ENCODE measurements around the gene FGFRL1.
"Not testable (repeated sequence)": the region's sequence is repeated elsewhere in the genome, so short reads cannot be mapped to it uniquely, and the experiment has no call there.

The FGFRL1 gene

GRCh38 chr4:992297-993110 lies 18.9 kb upstream of the FGFRL1 start:
- DNase-seq (ENCODE audit: low read depth): no peak

GRCh38 chr4:993111-994029 lies 18.1 kb upstream of the FGFRL1 start, which contains the start of gene SLC26A1:
Gene SLC26A1, minus strand, starts transcription at chr4:993404. Its CDS starts 1,701 bp downstream, at chr4:991703.
- no peak for DNase-seq (ENCODE audit: low read depth)

GRCh38 chr4:995311-996026 lies 16.0 kb upstream of the FGFRL1 start:
- no peak for DNase-seq (ENCODE audit: low read depth)

DNA sequence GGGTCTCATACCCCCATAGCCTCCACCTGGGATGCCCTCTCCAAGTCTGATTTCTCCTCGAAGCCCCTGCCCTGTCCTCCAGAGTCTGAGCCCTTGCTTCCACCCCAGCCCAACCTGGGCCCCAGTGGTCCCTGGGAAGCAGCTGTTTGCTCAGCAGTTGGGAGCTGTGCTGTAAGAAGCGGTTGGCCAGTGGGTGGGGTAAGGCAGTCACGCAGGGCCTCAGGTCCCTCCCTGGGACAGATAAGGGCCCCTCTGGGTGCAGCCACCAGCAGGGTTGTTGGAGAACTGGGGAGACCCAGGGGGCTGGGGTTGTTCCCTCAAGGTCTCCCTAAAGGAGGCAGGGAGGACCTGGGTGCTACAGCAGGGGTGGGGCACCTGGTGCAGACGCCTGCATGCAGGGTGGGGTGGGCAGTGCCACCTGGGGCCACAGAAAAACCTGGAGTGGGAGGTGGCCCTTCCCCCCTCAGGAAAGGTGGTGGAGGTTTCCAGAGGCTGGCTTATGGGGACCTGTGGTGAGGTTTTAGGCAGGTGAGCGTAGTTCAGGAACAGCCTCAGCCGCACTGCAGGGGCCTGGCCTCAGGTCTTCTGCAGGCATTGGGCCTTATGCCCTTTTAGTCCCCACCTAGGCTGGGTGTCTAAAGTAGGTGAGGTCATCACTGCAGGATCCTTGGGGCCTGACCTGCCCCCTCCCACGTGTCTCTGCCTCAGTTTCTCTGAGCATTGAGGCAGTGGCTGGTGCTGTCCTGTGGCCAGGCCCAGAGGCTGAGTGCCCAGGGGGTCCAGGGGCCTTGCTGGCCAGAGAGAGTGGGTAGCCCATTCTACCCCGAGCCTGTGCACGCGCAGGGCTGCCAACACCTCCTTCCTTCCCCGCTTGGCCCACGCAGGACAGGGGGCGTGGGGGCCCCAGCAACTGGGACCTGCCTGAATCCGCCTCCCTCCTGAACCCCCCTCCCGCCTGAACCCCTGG lies 15.1 kb upstream of the FGFRL1 start:
- no peak for DNase-seq (ENCODE audit: low read depth)

GRCh38 chr4:996997-997374 lies 14.4 kb upstream of the FGFRL1 start:
- no peak for DNase-seq (ENCODE audit: low read depth)

DNA sequence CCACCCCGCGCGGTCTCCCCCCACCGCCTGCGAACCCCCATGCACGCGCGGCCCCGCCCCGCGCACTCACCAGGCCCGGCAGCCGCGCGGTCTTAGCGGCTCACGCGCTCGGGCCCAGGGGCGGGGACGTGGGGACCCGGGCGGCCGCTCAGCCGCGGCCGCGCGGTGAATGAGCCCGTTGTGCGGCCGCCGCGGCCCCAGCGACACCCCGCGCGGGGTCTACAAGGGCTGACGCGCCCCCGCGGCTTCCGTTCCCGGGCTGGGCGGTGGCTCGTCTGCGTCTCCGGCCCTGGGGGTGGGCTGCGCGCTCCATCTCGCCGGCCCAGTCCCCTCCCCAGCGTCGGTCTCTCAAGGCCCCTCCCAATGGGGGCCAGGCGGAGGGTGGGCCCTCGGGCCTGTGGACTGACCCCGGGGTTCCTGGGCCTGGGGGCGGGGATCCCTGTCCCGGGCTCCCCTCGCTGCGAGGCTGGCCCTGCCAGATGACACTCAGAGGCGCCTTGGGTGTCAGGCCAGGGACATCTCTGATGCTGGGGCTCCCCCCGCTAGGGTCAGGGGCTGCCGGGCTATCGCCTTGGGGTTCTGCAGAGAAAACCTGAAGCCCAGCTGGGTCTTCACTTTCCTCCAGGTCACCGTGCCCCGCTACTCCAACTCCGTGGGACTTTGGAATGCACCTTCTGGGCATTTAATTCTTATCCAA lies 13.9 kb upstream of the FGFRL1 start:
- DNase-seq (ENCODE audit: low read depth): no peak

DNA sequence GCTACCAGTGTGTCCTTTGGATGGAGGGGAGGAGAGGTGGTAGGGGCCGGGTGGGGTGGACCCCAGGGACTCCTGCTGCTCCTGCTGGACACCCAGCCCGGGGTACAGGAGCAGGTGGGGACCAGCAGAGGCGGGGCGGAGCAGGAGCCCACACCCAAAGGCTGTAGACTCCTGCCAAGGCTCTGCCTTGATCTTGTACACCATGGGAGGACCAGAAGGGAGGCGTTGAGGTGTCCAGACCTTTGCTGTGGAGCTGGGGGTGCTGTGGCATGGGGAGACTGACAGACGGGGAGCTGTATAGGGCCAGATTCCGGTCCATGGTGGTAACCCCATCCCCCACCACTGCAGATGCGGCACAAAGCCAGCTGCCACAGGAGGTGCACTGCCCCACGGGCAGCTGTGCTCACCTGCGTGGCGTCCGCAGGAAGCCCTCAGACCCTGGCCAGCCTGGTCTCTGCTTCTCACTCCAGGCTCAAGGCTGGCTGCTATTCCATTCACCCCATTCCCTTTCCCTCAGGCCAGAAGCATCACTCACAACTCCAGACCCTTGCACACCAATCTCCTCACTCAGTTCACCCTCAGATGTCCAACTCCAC lies 13.2 kb upstream of the FGFRL1 start:
- no peak for DNase-seq (ENCODE audit: low read depth)

GRCh38 chr4:999240-999863 lies 12.1 kb upstream of the FGFRL1 start:
- not testable (repeated sequence) for DNase-seq (ENCODE audit: low read depth)

DNA sequence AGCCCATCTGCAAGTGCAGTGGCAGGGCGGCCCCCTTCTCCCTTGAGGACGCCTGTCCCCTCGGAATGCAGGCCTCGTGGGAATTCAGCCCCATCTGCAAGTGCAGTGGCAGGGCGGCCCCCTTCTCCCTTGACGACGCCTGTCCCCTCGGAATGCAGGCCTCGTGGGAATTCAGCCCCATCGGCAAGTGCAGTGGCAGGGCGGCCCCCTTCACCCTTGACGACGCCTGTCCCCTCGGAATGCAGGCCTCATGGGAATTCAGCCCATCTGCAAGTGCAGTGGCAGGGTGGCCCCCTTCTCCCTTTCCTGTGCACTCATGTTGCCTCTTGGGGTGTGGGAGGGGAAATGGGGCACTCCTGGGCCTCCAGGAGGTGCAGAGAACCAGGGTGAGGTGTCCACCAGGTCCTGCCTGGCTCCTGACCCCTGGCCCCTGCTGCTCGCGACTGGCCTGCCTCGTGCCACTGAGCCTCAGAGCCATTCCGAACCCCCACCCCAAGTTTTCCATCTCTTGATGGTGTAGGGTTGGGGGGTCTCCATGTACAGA lies 11.5 kb upstream of the FGFRL1 start:
- no peak for DNase-seq (ENCODE audit: low read depth)

GRCh38 chr4:1000686-1001260 lies 10.7 kb upstream of the FGFRL1 start:
- no peak for DNase-seq (ENCODE audit: low read depth)

- DNase-seq (ENCODE audit: low read depth): no peak
Measured at GRCh38 chr4:1001561-1002130, 9.8 kb upstream of the FGFRL1 start.

- DNase-seq (ENCODE audit: low read depth): no peak
Measured at GRCh38 chr4:1002131-1002630, 9.2 kb upstream of the FGFRL1 start.

- no peak for DNase-seq (ENCODE audit: low read depth)
Measured at GRCh38 chr4:1002631-1003251, 8.7 kb upstream of the FGFRL1 start.

- no peak for DNase-seq (ENCODE audit: low read depth)
Measured at GRCh38 chr4:1003271-1004070, 8.0 kb upstream of the FGFRL1 start.

DNA sequence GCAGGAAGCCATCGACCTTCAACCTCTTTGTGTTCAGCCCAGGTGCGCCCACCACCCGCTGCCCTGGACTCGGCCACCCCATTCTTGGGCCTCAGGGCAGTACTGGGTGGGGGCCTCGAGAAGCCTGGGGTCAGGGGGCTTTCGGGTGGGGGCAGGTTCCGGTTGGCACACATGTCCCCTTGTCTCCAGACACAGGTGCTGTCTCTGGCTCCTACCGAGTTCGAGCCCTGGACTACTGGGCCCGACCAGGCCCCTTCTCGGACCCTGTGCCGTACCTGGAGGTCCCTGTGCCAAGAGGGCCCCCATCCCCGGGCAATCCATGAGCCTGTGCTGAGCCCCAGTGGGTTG lies 7.4 kb upstream of the FGFRL1 start:
- DNase-seq (ENCODE audit: low read depth): no peak

DNA sequence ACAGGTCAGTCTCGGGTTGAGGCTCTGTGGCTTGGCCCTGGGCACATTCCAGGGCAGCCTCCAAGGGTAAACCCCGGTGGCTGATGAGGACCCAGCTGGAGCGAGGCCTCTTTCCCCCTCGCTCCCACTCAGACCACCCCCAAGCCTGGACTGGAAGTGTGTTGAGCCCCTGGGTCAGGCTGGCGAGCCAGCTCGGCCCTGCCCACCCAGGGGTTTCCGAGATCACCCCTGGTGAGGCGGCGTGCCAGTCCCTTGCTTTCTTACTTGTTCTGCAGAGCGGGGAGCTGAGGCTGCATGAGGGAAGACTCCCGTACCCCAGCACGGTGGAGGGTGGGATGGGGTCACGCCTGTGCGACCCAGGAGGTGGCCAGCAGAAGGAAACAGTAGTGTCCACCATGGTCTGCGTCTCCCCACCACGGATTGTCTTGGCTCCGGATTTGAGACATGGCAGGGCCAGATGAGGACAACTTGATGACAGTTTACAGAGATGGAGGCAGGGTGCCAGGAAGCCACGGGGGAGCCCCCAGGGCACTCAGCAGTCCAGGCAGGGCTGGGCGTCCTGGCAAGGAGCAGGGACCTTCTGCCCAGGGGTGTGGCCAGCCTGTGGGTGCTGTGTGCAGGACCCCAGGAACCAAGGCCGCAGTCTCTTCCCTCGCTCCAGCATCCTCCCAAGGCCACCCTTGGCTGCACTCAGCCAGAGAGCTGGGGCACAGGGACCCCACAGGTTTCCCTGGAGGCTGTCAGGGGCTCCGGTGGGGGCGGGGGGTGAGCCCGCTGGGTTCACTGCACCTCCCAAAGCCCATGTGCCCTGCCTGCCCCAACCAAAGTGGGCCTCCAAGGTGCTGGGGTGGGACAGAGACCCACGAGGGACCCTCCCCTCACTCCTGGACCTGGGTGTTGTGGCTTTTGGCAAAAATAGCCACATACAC lies 6.6 kb upstream of the FGFRL1 start:
- DNase-seq (ENCODE audit: low read depth): no peak
